NCI-H2107 treated with DMSO at 0.1 percent for 48 hours (cell line): ENCODE measurements around the gene ADNP2.
"Not testable (repeated sequence)": the region's sequence is repeated elsewhere in the genome, so short reads cannot be mapped to it uniquely, and the experiment has no call there.

Experiments used
- DNase-seq: peaks from one replicate; lab custom pipeline; 2025; ENCODE audit not compliant: unreplicated experiment; lab: John Stamatoyannopoulos, UW

The ADNP2 gene

GRCh38 chr18:80147037-80147417, 38.0 kb downstream of the ADNP2 start:
- no peak for DNase-seq

- DNase-seq, result no peak
Measured at GRCh38 chr18:80147418-80148325, 38.6 kb downstream of the ADNP2 start.

- no peak for DNase-seq
Measured at GRCh38 chr18:80148326-80149199, 39.5 kb downstream of the ADNP2 start.

GRCh38 chr18:80149667-80150066, 40.6 kb downstream of the ADNP2 start:
- no peak for DNase-seq

GRCh38 chr18:80154293-80154692, 45.2 kb downstream of the ADNP2 start:
- DNase-seq, result no peak

GRCh38 chr18:80157708-80158343, 48.8 kb downstream of the ADNP2 start:
- no peak for DNase-seq

- DNase-seq, result no peak
Measured at GRCh38 chr18:80158365-80158764, 49.3 kb downstream of the ADNP2 start.

- no peak for DNase-seq
Measured at GRCh38 chr18:80159713-80160636, 50.9 kb downstream of the ADNP2 start.

GRCh38 chr18:80161781-80162417, 52.8 kb downstream of the ADNP2 start:
- DNase-seq, result no peak

GRCh38 chr18:80163183-80163582, 54.1 kb downstream of the ADNP2 start:
- no peak for DNase-seq

- not testable (repeated sequence) for DNase-seq
Measured at GRCh38 chr18:80164727-80165355, 55.8 kb downstream of the ADNP2 start.

- DNase-seq, result no peak
Measured at GRCh38 chr18:80166240-80166639, 57.2 kb downstream of the ADNP2 start.

GRCh38 chr18:80166725-80167124, 57.7 kb downstream of the ADNP2 start:
- no peak for DNase-seq

GRCh38 chr18:80167331-80167730, 58.3 kb downstream of the ADNP2 start:
- DNase-seq, result no peak

GRCh38 chr18:80167931-80168330, 58.9 kb downstream of the ADNP2 start:
- DNase-seq, result no peak

GRCh38 chr18:80168346-80168745, 59.3 kb downstream of the ADNP2 start:
- DNase-seq, result no peak

- no peak for DNase-seq
Measured at GRCh38 chr18:80168982-80169381, 59.9 kb downstream of the ADNP2 start.

- DNase-seq, result no peak
Measured at GRCh38 chr18:80169607-80170006, 60.5 kb downstream of the ADNP2 start.

GRCh38 chr18:80170395-80171053, 61.5 kb downstream of the ADNP2 start:
- no peak for DNase-seq
